HepG2 (cell line): Measurements from ENCODE around the gene CACNG1. TPM values are rescaled to one million over a fixed set of nuclear protein-coding genes. Genes with fewer than 3 reads are reported as not detected.

Experiments used
- ATAC-seq: fragments of 200-7000 bp; cut with Tn5 transposase; 3 replicates; pipeline ENCODE4 v1.9.1; 2020; ENCODE audit warnings: mild to moderate bottlenecking, moderate library complexity
- BruUV-seq: library from RNA; stranded (reverse); fragments of 400-500 nt; replicated peaks from 2 replicates; lab custom pipeline; 2021; lab: Mats Ljungman, UMichigan
- CTCF ChIA-PET: fragments of 300-600 bp; formaldehyde crosslinking; extraction: SDS; loops from one replicate; lab custom pipeline; 2021; ENCODE audit warnings: low total read pairs, inconsistent platforms, low intra/inter-chr PET ratio; lab: Yijun Ruan, JAX
- POLR2A ChIA-PET: fragments of 350-600 bp; sonication (Branson Sonifier 250); formaldehyde crosslinking; loops from one replicate; lab custom pipeline; 2020; ENCODE audit warnings: antibody characterized with exemption, inconsistent platforms; lab: Yijun Ruan, JAX
- DNase-seq: peaks from one replicate; pipeline ENCODE4 v3.0.0-alpha.2; 2015; ENCODE audit warnings: low spot score
- FAIRE-seq: peaks from 3 replicates; lab custom pipeline; 2011; peaks lifted over from hg19 to GRCh38; lab: Jason Lieb, UNC
- H2AFZ ChIP-seq: one replicate; pipeline ENCODE4 v1.6.1; 2011; ENCODE audit warnings: low read length, inconsistent platforms
- H3K27ac ChIP-seq: fragments of 300-600 bp; 3 replicates; pipeline ENCODE4 v1.8.0; 2011; ENCODE audit warnings: mixed run types, mild to moderate bottlenecking, mixed read lengths, low read length, inconsistent platforms; ENCODE audit not compliant: insufficient read depth; ENCODE audit errors: extremely low read length
- H3K27me3 ChIP-seq, 2 experiments: fragments of 200-600 bp in 1 of 2; 2 replicates in 1 of 2; 3 replicates in 1 of 2; pipeline versions ENCODE4 v1.6.0 to v1.8.0; 2011; ENCODE audit warnings: low read length in 2 of 2, mild to moderate bottlenecking in 2 of 2, moderate library complexity in 2 of 2, inconsistent platforms in 1 of 2; ENCODE audit not compliant: insufficient read depth in 2 of 2, control insufficient read depth in 1 of 2
- H3K36me3 ChIP-seq, 2 experiments: fragments of 200-600 bp in 1 of 2; replicated peaks in 1 of 2; 2 replicates in 1 of 2; 3 replicates in 1 of 2; pipeline versions ENCODE4 v1.5.1 to v1.8.0; 2011; ENCODE audit warnings: low read length in 2 of 2, inconsistent platforms in 1 of 2; ENCODE audit not compliant: insufficient read depth in 2 of 2, control insufficient read depth in 1 of 2
- H3K4me1 ChIP-seq: 2 replicates; pipeline ENCODE4 v1.5.1; 2012; ENCODE audit warnings: low read length, inconsistent platforms; ENCODE audit not compliant: insufficient read depth
- H3K4me2 ChIP-seq: 2 replicates; pipeline ENCODE4 v1.6.0; 2011; ENCODE audit warnings: low read depth, low read length, inconsistent platforms
- H3K4me3 ChIP-seq, 3 experiments: fragments of 200-600 bp in 1 of 3; sonication (generic), shearing (Covaris generic) in 1 of 3; replicated peaks in 1 of 3; 2 replicates each; pipeline ENCODE4 v1.5.1; 2011 to 2016; ENCODE audit warnings: low read length in 3 of 3, inconsistent platforms in 2 of 3, low read depth in 2 of 3, mild to moderate bottlenecking in 2 of 3, control low read depth in 1 of 3, mixed read lengths in 1 of 3; ENCODE audit not compliant: insufficient read depth in 1 of 3
- H3K79me2 ChIP-seq: one replicate; pipeline ENCODE4 v1.6.1; 2011; ENCODE audit warnings: low read length, inconsistent platforms; ENCODE audit not compliant: insufficient read depth
- H3K9ac ChIP-seq: 2 replicates; pipeline ENCODE4 v1.6.0; 2011; ENCODE audit warnings: mild to moderate bottlenecking, low read depth, low read length, inconsistent platforms; ENCODE audit not compliant: insufficient read depth
- H3K9me3 ChIP-seq: 2 replicates; pipeline ENCODE4 v1.5.1; 2012; ENCODE audit warnings: mild to moderate bottlenecking, low read length
- H4K20me1 ChIP-seq: 2 replicates; pipeline ENCODE4 v1.6.0; 2011; ENCODE audit warnings: inconsistent platforms, mild to moderate bottlenecking, low read length, moderate library complexity; ENCODE audit not compliant: insufficient read depth
- E2F5 ChIP-seq: sonication (generic); formaldehyde crosslinking; conservative IDR thresholded peaks from 2 replicates; pipeline ENCODE4 v1.4.0; 2020; ENCODE audit warnings: missing genetic modification reagents
- HNRNPL ChIP-seq: fragments of 200-400 bp; formaldehyde crosslinking; IDR thresholded peaks from 2 replicates; pipeline ENCODE4 v1.6.1; 2017; ENCODE audit warnings: mild to moderate bottlenecking, low read depth, low read length
- MTA1 ChIP-seq: sonication (generic); formaldehyde crosslinking; IDR thresholded peaks from 2 replicates; pipeline ENCODE4 v1.4.0; 2020; ENCODE audit warnings: missing genetic modification reagents, mild to moderate bottlenecking, borderline replicate concordance
- MXD3 ChIP-seq: IDR thresholded peaks from 2 replicates; pipeline ENCODE4 v1.6.1; 2016; ENCODE audit warnings: mild to moderate bottlenecking, missing biosample characterization, missing genetic modification reagents
- NRL ChIP-seq: sonication (generic); formaldehyde crosslinking; IDR thresholded peaks from 2 replicates; pipeline ENCODE4 v1.5.0; 2020; ENCODE audit warnings: missing genetic modification reagents, mild to moderate bottlenecking, moderate library complexity, borderline replicate concordance
- WGBS: methylation state at CpG from one replicate; pipeline ENCODE4 v1.1.6; 2017; ENCODE audit warnings: low lambda C conversion rate; 5-methylcytosine and 5-hydroxymethylcytosine counted together
- in situ Hi-C: cut with HindIII; loops from 2 replicates; pipeline ENCODE4 v1.10.0; 2017; ENCODE audit warnings: low pct_unique_long_range_greater_than_20kb; ENCODE audit not compliant: extremely low pct_ligation_motif_present
- intact Hi-C: fragments of 100-400 bp; cut with micrococcal nuclease; formaldehyde crosslinking; loops from one replicate; pipeline ENCODE4 v1.10.0; 2022; ENCODE audit not compliant: unreplicated experiment
- polyA plus RNA-seq, 8 experiments: library from polyadenylated mRNA; depleted of rRNA in 3 of 8; stranded (reverse) in 7 of 8; unstranded in 1 of 8; fragments of >200 nt; fragmentation: Illumina TruSeq in 4 of 8; extraction: Trizol in 4 of 8; gene quantifications; 2 replicates each; pipeline versions ENCODE4 v1.2.1 to v1.2.3, GENCODE V29; 2011 to 2016; ENCODE audit warnings: low read depth in 4 of 8, missing spikeins in 1 of 8, mixed read lengths in 1 of 8; ENCODE audit not compliant: insufficient read depth in 1 of 8
- total RNA-seq, 5 experiments: library from RNA; depleted of rRNA; stranded (reverse); fragments of >200 nt; fragmentation: Illumina TruSeq; extraction: Trizol; gene quantifications; 2 replicates each; pipeline ENCODE4 v1.2.3, GENCODE V29; 2016; ENCODE audit warnings: low read depth in 1 of 5

The CACNG1 gene
- total and polyA plus RNA-seq, 2 of the 13 experiments (the other 11 are each of a cell fraction or from before 2014, with no cell fraction given) = not detected

GRCh38 chr17:67021196-67021595, 23.2 kb upstream of the CACNG1 start:
- in situ Hi-C loops (no loop called here), intact Hi-C loops (no loop called here)
- Histone ChIP-seq H3K9ac (no peak overlapping the region), H3K27ac (no peak overlapping the region), H3K27me3 (peaks cover 10 to 31% of the 10 kb centered on the region in 2 experiments; a peak in 4 of 5 replicates), H3K4me3 (no peak overlapping the region), H3K36me3 (no peaks in the 10 kb centered on the region), H3K9me3 (no peaks in the 10 kb centered on the region), H2AFZ (no peak overlapping the region), H3K79me2 (no peaks in the 10 kb centered on the region), H3K4me1 (peaks cover 16% of the 10 kb centered on the region), H3K4me2 (no peak overlapping the region), H4K20me1 (no peaks in the 10 kb centered on the region)
- CTCF ChIA-PET = no interaction called here
- BruUV-seq = no TSS peak
- POLR2A ChIA-PET = no interaction called here
- ATAC-seq (no peak), FAIRE-seq (no peak), DNase-seq (no peak)
- TF ChIP-seq E2F5 (CRISPR knock-in tag) (no peak), MXD3 (CRISPR knock-in tag) (0 out of 2 replicates have a peak, but pooled peaks have one; percentile 20)
- 36% methylated on average over 7 of the region's 7 CpGs for WGBS

- no peak for ATAC-seq
Measured at GRCh38 chr17:67021743-67022450, 22.5 kb upstream of the CACNG1 start.

More at GRCh38 chr17:67021743-67022450, 22.5 kb upstream of the CACNG1 start:
- no TSS peak for BruUV-seq
- ChIA-PET CTCF (no interaction called here), POLR2A (no interaction called here)
- no peaks in the 10 kb centered on the region for H4K20me1 ChIP-seq
- no peaks in the 10 kb centered on the region for H3K9me3 ChIP-seq
- in situ Hi-C loops = no loop called here
- no peak overlapping the region for H2AFZ ChIP-seq
- no peak overlapping the region for H3K27ac ChIP-seq
- DNase-seq (no peak), FAIRE-seq (no peak)
- TF ChIP-seq HNRNPL = 0 out of 2 replicates have a peak, but pooled peaks have one; percentile 26
- 0 out of 2 replicates have a peak, but pooled peaks have one; percentile 22 for TF ChIP-seq NRL (CRISPR knock-in tag)
- no peak for TF ChIP-seq MTA1
- H3K27me3 ChIP-seq = peaks cover 10 to 31% of the 10 kb centered on the region in 2 experiments; a peak in 4 of 5 replicates
- H3K4me2 ChIP-seq = no peak overlapping the region
- H3K9ac ChIP-seq = no peak overlapping the region
- no peaks in the 10 kb centered on the region for H3K79me2 ChIP-seq
- intact Hi-C loops = no loop called here
- 43% methylated on average over 16 of the region's 16 CpGs for WGBS
- H3K4me1 ChIP-seq = peaks cover 16% of the 10 kb centered on the region
- H3K36me3 ChIP-seq = no peaks in the 10 kb centered on the region
- H3K4me3 ChIP-seq = no peak overlapping the region
